GM18519 (cell line): ENCODE results near the gene ZCCHC14.
"Not testable (repeated sequence)": the region's sequence is repeated elsewhere in the genome, so short reads cannot be mapped to it uniquely, and the experiment has no call there.

Source experiments
- ATAC-seq: cut with Tn5 transposase; IDR thresholded peaks from one replicate; pipeline ENCODE4 v1.9.1; 2021; ENCODE audit warnings: mild to moderate bottlenecking, moderate library complexity; ENCODE audit not compliant: unreplicated experiment, low FRiP score

Gene ZCCHC14

DNA sequence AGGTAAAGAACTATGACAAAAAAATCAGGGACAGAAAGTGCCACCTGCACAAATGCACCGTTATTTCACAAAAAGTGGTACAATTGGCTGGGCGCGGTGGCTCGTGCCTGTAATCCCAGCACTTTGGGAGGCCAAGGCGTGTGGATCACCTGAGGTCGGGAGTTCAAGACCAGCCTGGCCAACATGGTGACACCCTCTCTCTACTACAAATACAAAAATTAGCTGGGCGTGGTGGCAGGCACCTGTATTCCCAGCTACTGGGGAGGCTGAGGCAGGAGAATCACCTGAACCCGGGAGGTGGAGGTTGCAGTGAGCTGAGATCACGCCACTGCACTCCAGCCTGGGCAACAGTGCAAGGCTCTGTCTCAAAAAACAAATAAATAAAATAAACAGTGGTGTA lies 102.9 kb downstream of the ZCCHC14 start:
- ATAC-seq, result not testable (repeated sequence)

- ATAC-seq, result no peak
Measured at GRCh38 chr16:87389245-87389644, 103.6 kb downstream of the ZCCHC14 start.

- no peak for ATAC-seq
Measured at GRCh38 chr16:87388818-87389134, 104.0 kb downstream of the ZCCHC14 start.

- ATAC-seq, result peak; percentile 37
Measured at GRCh38 chr16:87387942-87388817, 104.6 kb downstream of the ZCCHC14 start.

DNA sequence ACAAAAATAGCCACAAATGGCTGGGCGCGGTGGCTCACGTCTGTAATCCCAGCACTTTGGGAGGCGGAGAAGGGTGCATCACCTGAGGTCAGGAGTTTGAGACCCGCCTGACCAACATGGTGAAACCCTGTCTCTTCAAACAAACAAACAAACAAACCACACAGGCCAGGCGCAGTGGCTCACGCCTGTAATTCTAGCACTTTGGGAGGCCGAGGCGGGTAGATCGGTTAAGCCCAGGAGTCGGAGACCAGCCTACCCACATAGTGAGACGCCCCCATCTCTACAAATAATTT lies 108.0 kb downstream of the ZCCHC14 start:
- not testable (repeated sequence) for ATAC-seq

DNA sequence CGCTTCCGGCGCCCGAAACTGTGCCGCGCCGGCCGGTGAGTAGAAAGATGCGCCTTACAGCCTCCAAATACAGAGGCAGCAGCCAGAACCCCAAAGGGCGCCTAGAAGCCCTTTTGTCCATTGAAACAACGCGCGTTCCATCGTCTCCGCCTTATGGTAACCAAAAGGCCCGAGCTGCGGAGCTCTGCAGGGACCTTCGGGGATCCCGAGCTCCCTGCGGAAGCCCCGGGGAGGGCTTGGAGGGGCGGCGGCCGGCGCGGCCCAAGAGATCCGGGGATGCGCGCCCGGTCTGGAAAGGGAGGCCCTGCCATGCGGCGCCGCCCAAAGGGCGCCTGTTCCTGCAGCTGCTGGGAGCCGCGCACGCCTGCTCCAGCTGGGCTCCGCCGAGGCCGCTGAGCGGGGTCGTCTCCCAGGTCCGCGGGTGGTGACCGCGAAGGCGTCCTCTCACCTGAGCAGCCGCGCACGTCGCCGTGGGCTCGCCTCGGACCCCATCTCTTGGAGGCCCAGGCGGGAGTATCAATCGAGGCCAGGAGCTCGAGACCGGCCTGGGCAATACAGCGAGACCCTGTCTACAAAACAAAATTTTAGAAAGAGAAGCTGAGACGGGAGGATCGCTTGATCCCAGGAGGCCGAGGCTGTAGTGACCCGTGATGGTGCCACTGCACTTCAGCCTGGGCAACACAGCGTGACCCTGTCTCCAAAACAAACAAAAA lies 108.5 kb downstream of the ZCCHC14 start:
- no peak for ATAC-seq

GRCh38 chr16:87383505-87384161 lies 109.2 kb downstream of the ZCCHC14 start, which contains the start of gene FBXO31:
FBXO31 (minus strand) TSS chr16:87383776; CDS start chr16:87383744, 32 bp downstream.
- ATAC-seq, result peak; percentile 37

DNA sequence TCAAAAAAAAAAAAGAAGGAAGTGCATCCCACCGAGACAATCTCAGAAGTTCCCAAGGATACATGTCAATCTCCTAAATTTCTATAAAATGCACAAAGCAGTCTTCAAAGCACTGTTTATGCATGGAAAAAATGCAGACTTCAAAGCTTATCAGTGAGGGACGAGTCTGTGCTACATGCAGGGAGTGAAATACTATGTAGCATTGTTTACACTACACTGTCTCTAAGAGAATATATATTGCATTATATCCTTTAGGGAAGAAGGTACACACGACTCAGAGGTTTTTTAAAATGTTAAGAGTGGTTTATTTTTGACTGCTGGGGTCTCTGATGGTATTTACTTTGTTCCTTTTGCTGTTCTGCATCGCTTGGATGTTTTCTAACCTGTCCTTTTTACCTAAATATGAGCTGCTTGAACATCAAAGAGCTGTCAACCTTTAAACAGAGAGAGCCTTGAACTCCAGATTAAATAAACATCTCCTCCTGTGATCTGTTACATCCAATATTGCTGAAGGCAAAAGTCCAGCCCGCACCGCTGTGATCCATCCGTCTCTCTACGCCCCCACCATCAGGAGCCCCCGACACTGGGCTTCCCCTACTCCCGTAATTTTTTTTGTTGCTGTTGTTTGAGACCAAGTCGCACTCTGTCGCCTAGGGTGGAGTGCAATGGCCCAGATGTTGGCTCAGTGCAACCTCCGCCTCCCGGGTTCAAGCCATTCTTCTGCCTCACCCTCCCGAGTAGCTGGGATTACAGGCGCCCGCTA lies 110.6 kb downstream of the ZCCHC14 start:
- no peak for ATAC-seq

- no peak for ATAC-seq
Measured at GRCh38 chr16:87380881-87381280, 111.9 kb downstream of the ZCCHC14 start.

- no peak for ATAC-seq
Measured at GRCh38 chr16:87380403-87380802, 112.4 kb downstream of the ZCCHC14 start.

DNA sequence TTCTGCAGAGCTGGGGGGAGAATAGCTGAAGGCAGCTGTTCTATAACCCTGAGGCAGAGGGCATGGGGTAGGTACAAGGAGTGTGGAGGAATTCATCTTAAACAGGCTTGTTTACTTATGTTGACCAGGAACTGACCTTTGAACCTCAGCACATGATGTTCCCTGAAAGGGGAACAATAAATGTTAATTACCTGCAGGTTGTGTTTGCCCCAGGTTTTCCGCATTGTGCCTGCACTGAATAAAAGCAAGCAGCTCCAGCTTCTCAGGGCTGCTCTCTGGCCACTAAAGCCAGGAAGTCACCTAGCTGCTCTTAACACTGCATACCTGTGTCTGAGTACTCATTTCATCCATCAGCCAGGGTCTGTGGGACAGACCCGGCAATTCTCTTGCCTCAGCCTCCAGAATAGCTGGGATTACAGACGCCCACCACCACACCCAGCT lies 113.5 kb downstream of the ZCCHC14 start:
- ATAC-seq, result not testable (repeated sequence)

GRCh38 chr16:87376660-87377059 lies 116.2 kb downstream of the ZCCHC14 start:
- ATAC-seq, result no peak

- no peak for ATAC-seq
Measured at GRCh38 chr16:87375426-87376135, 117.2 kb downstream of the ZCCHC14 start.

- no peak for ATAC-seq
Measured at GRCh38 chr16:87374313-87374712, 118.5 kb downstream of the ZCCHC14 start.

- no peak for ATAC-seq
Measured at GRCh38 chr16:87372305-87372704, 120.5 kb downstream of the ZCCHC14 start.

DNA sequence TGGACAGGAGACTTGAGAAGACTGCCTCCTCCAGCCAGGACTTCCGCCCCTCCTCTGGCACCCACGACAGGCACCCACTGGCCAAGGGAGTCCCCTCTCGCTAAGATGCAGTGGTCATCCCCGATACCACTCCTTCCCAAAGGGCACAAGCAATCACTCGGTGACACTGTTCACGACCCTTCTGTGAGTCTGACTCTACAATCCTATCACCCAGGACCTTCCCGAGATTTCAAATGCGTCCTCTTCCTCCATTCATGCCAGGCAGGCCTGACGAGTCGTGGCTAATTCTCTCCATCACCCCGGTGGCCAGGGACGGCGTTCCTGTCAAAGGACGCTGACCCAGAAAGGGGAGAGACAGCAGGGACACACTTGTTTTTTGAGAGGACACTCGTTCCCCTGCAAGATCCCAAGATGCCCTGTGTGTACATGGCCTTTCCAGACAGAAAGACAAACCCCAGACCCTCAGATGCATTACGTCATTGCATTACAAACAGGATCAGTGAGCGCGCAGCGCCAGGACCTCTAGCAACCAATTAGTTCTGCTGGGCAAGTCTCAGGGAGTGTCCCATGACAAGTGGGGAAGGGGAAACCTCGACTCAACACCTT lies 121.5 kb downstream of the ZCCHC14 start:
- ATAC-seq, result no peak

DNA sequence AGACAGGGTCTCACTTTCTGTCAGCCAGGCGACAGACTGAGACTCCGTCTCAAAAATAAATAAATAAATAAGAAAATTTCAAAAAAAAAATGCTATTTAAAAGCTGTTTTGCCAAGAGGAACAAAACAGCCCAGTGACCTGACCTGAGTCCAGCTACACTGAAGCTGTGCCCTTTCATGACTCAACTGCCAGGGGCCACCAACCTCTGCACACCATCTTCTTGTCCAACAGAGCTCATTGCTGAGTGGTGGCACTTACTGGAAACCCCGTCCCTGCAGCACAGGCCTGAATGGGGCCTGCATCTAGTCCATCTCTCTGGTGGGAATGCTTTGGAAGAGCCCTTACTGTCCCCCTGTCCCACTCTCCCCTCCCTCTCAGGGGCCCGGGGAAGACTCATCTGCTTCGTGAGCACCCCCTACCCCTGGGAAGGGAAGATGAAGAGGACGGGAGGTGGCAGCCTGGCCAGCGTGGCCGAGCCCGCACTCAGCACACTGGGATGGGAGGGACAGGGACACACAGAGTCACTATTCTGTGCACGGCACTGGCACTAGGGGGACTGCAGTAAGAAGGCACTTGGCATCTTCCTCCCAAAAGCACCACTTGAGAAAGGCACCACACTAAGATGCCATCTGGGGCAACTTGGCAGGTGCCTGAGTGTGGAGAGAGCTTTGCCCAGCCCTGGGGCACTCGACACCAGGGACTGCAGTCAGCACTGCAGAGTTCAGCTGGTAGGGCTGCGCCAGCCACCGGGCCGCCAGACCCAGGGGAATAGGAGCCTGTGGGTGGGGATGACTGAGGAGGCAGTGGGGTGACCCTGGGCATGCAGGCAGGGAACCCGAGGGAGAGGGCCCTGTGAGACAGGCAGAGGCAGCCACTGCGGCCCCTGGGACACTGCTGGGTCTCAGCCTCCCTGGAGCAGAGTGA lies 122.8 kb downstream of the ZCCHC14 start:
- no peak for ATAC-seq

DNA sequence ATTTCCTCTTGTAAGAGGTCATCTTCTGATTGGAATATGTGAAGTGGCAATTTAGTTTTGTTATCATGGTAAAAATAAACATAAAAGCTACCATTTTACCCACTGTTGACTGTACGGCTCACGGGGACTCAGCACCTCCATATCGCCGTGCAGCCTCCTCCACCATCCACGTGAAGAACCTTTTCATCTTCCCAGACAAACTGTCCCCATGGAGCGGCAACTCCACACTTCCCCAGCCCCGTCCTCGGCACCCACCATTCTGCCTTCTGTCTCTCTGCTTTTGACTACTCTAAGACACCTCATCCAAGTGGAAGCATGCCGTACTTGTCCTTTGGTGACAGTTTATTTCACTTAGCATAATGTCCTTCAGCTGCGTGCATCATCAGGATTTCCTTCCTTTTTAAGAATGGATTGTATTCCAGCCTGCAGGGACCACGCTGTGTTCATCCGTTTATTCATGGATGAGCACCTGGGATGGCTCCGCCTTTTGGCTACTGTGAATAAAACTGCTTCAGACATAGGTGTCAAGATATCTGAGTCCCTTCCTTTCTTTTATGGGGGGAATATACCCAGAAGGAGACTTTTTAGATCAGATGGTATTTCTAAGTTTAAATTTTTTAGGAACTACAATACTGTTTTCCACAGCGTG lies 123.6 kb downstream of the ZCCHC14 start:
- no peak for ATAC-seq
